Activated naive CD4-positive, alpha-beta T cell (primary cell): ENCODE results near the gene UGT1A8.
"Not testable (repeated sequence)": the region's sequence is repeated elsewhere in the genome, so short reads cannot be mapped to it uniquely, and the experiment has no call there.

Experiments used
- DNase-seq, 4 experiments: peaks; one replicate each; lab custom pipeline; 2025; lab: John Stamatoyannopoulos, UW

UGT1A8 gene

DNA sequence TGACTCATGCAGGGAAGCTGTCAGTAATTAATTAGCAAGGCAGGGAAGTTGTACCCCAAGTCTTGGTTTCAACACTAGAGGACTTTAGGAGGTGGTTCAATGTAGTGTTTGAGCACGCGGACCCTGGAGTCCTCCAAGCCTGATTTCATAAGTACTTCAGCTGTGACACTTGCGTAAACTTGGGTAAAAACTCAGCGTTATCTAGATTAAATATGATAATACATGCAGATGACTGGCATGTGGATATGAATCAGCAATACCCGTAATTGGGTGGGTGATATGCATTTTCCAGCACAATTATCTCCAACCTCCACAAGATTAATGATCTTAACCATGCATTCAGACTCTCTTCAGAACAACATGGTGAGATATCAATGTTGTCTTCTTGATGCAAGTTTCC is 69.5 kb downstream of the UGT1A8 start:
- no peak for DNase-seq

- no peak for DNase-seq
Measured at GRCh38 chr2:233688341-233688740, 70.9 kb downstream of the UGT1A8 start.

- no peak for DNase-seq
Measured at GRCh38 chr2:233689031-233689430, 71.6 kb downstream of the UGT1A8 start.

GRCh38 chr2:233689501-233689900 is 72.1 kb downstream of the UGT1A8 start:
- DNase-seq, result no peak

DNA sequence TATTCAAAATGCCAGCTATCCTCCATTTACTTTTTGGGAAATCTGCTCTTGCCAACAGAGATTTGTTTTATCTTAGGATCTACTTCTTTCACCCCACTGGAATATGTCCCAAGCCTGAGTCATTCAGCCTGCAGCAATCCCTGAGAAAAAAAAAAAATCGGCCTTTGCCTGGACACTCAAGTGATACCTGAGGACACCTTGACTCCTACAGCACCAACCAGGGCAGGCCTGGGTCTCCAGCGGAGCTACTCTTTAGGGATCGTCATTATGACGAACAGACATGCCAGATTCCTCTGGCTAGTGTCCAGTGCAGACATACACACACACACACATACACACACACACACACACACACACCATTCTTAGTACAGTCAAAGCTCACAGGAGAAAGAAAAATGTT is 73.0 kb downstream of the UGT1A8 start:
- DNase-seq, result no peak

DNA sequence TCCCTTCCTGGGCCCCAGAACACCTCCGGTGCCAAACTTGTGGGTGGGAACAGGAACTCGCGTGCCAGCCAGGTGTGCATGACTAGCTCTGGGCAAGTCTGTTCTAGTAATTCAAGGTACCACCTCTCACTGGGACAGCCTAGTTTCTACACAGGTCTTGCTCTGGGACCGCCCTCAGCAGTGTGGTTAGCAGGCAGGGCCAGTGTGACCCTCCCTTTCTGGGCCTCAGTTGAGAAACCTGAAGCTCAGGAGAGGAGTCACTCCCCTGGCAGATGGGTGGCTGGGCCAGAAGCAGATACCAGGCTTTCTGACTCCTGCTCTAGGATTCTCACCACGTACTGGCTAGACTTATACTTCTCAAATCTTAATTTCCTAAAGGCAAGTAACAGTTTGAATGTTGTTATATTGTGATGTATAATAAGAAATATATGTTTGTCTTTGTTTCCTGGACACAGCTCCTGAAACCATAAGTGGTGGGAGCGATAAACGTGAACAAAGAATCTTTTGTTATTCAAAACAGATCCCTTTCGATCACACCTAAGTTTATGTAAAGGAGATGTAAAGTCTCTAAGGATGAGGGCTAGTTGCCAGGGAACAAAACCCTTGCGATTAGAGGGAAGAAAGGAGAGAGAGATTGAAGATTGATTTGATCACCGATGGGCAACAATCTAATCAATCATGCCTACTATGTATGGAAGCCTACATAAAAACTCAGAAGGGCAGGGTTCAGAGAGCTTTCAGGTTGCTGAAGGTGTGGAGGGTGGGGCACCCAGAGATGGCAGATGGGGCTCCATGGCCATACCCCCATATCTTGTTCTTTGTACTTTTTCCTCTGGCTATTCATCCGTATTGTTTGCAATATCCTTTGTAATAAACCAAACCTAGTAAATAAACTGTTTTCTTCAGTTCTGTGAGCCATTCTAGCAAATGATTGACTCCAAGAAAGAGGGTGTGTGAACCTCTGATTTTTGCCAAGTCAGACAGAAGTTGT is 74.3 kb downstream of the UGT1A8 start:
- DNase-seq, result no peak

GRCh38 chr2:233692648-233693047 is 75.2 kb downstream of the UGT1A8 start, which contains the start of gene UGT1A6:
Gene UGT1A6, plus strand, starts transcription at chr2:233692890. Its CDS starts 115 bp downstream, at chr2:233693005.
- no peak for DNase-seq

- DNase-seq, result no peak
Measured at GRCh38 chr2:233693963-233694362, 76.5 kb downstream of the UGT1A8 start.

DNA sequence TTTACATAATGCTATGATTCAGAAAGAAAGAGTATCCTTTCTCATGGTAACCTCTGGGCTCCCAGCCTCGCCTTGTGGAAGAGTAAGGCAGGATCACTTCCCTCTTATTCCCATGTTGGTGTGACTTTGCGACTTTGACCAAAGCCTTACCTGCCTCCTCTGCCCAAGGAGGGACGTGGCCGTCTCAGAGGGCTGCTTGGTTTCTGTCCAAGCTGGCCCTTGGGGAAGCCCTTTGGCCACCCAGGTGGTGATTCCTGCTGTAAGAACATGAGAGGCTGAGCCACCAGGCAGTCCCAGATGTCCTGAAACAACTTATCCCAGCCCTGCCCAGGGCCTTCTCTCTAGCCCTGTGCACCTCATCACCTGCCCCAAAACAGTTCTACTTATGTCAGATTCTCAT is 81.3 kb downstream of the UGT1A8 start:
- DNase-seq, result no peak

DNA sequence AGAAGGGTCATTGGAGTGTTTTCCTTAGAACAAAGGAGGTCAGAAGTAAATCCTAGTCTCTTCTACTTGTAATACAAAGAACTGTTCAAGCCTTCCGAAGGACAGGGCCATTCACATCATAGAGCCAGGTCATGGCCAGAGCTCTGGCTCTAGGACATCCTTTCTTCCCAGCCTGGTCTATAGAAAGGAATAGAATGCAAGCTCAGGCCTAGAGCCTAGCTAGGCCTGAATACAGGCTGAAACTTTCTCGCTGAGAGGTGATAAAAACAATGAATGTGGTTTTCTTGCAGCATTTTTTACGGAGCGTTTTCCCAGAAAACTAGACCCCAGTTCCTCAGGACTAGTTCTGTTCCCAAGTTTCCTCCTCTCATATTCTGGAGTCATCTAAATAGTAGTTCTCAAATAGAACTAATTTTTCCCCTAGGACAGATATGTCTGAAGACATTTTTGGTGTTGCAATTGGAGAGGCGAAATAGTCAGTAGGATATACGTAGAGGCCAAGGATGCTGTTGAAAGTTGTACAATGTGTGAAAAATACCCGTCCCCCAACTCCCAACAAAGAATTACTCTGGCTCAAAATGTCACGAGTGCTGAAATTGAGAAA is 82.1 kb downstream of the UGT1A8 start:
- no peak for DNase-seq

DNA sequence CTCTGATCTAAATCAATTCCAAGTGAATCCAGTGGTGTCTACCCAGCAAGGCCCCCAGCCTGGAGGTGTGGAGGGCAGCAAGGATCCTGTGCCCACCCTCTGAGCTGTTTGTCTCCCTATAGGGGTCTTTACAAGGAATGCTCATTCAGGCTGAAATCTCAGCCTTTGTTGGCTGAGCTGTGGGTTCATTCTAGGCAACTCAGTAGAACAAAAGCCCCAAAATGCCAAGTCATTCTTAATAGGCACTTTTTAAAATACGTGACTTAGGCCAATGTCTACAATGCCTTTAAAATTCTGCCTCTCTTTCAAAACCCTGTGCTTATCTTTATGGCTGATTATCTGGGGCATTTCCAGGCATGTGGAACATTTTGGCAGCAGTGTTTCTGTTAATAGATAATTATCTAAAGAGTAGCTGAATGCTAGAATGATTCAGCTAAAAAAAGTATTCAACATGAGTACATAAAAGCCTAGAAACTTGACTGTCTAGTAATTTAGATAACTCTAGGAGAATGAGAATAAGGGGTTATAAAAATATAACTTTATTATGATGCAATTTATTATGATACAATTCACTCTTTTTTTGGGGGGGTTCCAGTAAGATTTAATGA is 82.7 kb downstream of the UGT1A8 start:
- DNase-seq, result no peak

GRCh38 chr2:233700842-233701241 is 83.4 kb downstream of the UGT1A8 start:
- not testable (repeated sequence) for DNase-seq

DNA sequence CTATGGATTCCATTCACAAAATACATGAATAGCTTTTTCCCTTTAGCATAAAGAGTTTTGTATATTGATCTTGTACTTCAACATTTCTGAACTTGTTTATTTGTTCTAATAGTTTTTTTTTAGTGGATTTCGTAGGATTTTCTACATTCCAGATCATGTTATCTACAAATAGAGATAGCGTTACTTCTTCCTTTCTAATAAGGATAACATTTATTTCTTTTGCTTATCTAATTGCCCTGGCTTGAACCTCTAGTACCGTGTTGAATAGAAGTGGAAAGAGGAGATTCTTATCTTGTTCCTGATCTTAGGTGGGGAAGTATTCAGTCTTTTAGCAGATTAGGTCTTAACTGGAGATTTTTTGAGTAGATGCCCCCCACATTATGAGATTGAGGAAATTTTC is 84.8 kb downstream of the UGT1A8 start:
- no peak for DNase-seq

DNA sequence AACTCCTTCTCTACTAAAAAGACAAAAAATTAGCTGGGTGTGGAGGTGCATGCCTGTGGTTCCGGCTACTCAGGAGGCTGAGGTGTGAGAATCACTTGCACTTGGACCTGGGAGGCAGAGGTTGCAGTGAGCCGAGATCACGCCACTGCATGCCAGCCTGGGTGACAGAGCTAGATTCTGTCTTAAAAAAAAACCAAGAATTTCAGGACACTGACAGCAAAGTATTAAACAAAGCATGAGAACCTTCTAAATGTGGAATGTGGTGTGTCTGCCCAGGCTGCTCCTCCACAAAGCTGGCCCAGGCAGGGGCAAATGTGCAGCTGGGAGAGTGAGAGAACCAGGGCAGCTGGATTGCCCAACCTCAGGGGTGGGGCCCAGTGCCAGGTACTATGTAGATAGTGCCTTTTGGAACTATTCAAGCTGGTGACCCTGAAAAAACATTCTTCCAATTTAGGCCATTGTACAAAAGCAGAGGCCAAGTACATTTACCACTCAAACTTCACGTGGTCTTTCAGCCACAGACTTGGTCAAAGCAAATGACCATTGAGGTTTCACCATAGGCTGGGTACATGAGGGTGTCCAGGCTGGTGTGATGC is 88.6 kb downstream of the UGT1A8 start:
- no peak for DNase-seq

DNA sequence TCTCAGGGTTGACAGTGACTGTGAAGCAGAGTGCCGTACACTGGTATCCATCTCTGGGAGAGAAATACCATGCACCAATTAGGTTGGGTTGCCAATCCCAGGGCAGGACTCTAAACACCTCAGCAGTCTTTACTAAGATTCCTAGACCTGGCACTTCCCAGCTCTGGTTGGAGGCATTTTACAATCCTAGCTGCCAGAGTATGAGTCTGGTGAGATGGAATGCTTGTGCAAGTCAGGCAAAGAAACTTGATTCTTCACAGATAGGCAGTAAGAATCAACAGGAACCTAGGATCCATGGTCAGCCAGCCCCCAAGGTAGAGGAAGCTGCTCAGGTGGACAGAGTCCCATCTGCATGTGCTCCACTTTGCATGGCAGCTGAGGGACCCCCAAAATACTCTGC is 89.3 kb downstream of the UGT1A8 start:
- no peak for DNase-seq

DNA sequence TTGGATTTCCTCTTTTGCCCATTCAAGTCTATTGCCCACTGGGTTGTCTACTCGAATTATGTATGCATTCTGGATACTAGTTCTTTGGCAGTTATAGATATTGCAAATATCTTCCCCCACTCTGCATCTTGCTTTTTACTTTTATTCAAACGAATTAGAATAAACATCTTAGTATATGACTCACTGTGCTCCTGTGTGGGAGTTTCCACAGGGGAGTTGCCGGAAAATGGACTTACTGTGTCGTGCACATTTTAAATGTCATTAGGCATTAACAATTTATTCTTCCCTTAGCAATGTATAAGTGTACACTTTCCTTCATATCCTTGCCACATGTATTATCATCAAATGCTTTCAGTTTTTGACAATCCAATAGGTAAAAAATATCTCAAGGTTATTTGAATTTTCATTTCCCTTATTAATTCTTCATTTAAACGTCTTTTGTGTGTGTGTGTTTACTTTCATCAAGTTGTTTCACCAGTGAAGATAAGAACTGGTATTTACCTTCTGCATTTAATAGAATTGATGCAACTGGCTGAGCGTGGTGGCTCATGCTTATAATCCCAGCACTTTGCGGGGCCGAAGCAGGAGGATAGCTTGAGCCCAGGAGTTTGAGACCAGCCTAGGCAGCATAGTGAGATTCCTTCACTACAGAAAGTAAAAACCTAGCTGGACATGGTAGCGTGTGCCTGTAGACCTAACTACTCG is 90.7 kb downstream of the UGT1A8 start:
- no peak for DNase-seq

DNA sequence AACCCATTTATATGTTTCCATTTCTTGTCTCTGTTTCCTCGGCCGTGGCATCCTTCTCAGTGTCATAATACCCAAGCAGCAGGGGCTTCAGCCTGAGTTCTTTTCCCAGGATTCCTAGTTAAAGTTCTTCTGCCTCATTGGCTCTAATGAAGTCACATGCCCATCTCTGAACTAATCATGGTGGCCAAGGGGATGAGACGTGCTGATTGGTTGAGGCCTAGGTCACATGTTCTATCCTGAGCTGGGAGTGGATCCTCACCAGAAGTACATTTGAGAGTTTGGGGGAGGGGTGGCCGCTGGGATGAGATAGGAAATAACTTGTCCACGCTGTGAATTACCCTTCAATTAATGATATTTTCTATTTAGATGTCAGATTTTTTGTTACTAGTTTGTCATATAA is 91.5 kb downstream of the UGT1A8 start:
- DNase-seq, result no peak

GRCh38 chr2:233711312-233712008 is 94.0 kb downstream of the UGT1A8 start:
- DNase-seq, result peak; percentile 9 to 55 (median 40)

- DNase-seq, result no peak
Measured at GRCh38 chr2:233712611-233713261, 95.3 kb downstream of the UGT1A8 start, which contains the start of gene UGT1A5. Gene UGT1A5, plus strand, starts transcription at chr2:233712907. Its CDS starts 85 bp downstream, at chr2:233712992.

- no peak for DNase-seq
Measured at GRCh38 chr2:233713262-233713615, 95.8 kb downstream of the UGT1A8 start.

GRCh38 chr2:233714121-233714520 is 96.7 kb downstream of the UGT1A8 start:
- no peak for DNase-seq
